BJ (cell line): ENCODE results near the gene IGIP. TPM values are rescaled to one million over a fixed set of nuclear protein-coding genes. Genes with fewer than 3 reads are reported as not detected.

ENCODE experiments used
- CTCF ChIA-PET: fragments of 350-600 bp; formaldehyde crosslinking; extraction: SDS; loops from one replicate; lab custom pipeline; 2021; ENCODE audit warnings: antibody characterized with exemption, inconsistent platforms; lab: Yijun Ruan, JAX
- POLR2A ChIA-PET: fragments of 300-600 bp; sonication (Branson Sonifier 250); formaldehyde crosslinking; extraction: SDS; loops from one replicate; lab custom pipeline; 2021; ENCODE audit warnings: antibody characterized with exemption; lab: Charles Lee
- DNase-seq: peaks from one replicate; pipeline ENCODE4 v3.0.0-alpha.2; 2011; ENCODE audit warnings: low read depth
- H3K27me3 ChIP-seq: 2 replicates; pipeline ENCODE4 v1.6.0; 2011; ENCODE audit warnings: low read length; ENCODE audit not compliant: control insufficient read depth, insufficient read depth
- H3K36me3 ChIP-seq: 2 replicates; pipeline ENCODE4 v1.5.1; 2011; ENCODE audit warnings: low read length; ENCODE audit not compliant: control insufficient read depth, insufficient read depth
- H3K4me3 ChIP-seq: 2 replicates; pipeline ENCODE4 v1.5.1; 2011; ENCODE audit warnings: low read depth, mild to moderate bottlenecking, control low read depth, low read length
- CTCF ChIP-seq: IDR thresholded peaks from 2 replicates; pipeline ENCODE4 v1.5.1; 2011; ENCODE audit warnings: low read depth, mild to moderate bottlenecking, control low read depth, inconsistent platforms, low read length, moderate library complexity; ENCODE audit not compliant: insufficient read depth
- polyA plus RNA-seq: library from polyadenylated mRNA; depleted of rRNA; stranded (reverse); fragments of >200 nt; gene quantifications from 2 replicates; pipeline ENCODE4 v1.2.3, GENCODE V29; 2011

Gene IGIP
- polyA plus RNA-seq, 1 experiment = 1.5 TPM

GRCh38 chr5:140147460-140147859, 21.7 kb downstream of the IGIP start:
- TF ChIP-seq CTCF = no peak
- ChIA-PET POLR2A (no interaction called here), CTCF (interaction anchor here (1.7 to 13.0 kb wide), 5 partner anchors 13 to 73 kb away, joined by 5 to 118 read pairs (median 53); partner anchors contain the start of gene PURA)
- H3K27me3 ChIP-seq = no peaks in the 10 kb centered on the region
- H3K4me3 ChIP-seq = no peak overlapping the region
- DNase-seq = no peak
- no peaks in the 10 kb centered on the region; the same call in 1 of the 2 replicates for H3K36me3 ChIP-seq

GRCh38 chr5:140148508-140148907, 22.8 kb downstream of the IGIP start:
- ChIA-PET CTCF (interaction anchor here (1.5 to 13.0 kb wide), 3 partner anchors 31 to 79 kb away, joined by 3 to 118 read pairs (median 106); partner anchors contain the start of gene PURA), POLR2A (no interaction called here)

GRCh38 chr5:140150201-140150600, 24.5 kb downstream of the IGIP start:
- CTCF ChIA-PET = interaction anchor here (2.1 to 13.0 kb wide), 2 partner anchors 9 to 76 kb away, joined by 7 to 106 read pairs; no protein-coding TSS in a partner anchor
- no peak for DNase-seq

More at GRCh38 chr5:140148508-140148907, 22.8 kb downstream of the IGIP start:
- Histone ChIP-seq H3K27me3 (no peaks in the 10 kb centered on the region), H3K4me3 (no peak overlapping the region), H3K36me3 (no peaks in the 10 kb centered on the region; the same call in 1 of the 2 replicates)
- peak; percentile 18; the same call in 1 of the 2 replicates for TF ChIP-seq CTCF
- no peak for DNase-seq

GRCh38 chr5:140151144-140152021, 25.6 kb downstream of the IGIP start:
- ChIA-PET POLR2A (no interaction called here), CTCF (interaction anchor here (2.1 to 13.0 kb wide), 2 partner anchors 8 to 77 kb away, joined by 7 to 106 read pairs; no protein-coding TSS in a partner anchor)
- no peak for DNase-seq
- H3K36me3 ChIP-seq = no peaks in the 10 kb centered on the region; the same call in 1 of the 2 replicates
- no peaks in the 10 kb centered on the region for H3K27me3 ChIP-seq
- no peak for TF ChIP-seq CTCF
- no peak overlapping the region for H3K4me3 ChIP-seq

More at GRCh38 chr5:140150201-140150600, 24.5 kb downstream of the IGIP start:
- TF ChIP-seq CTCF = no peak
- no peak overlapping the region for H3K4me3 ChIP-seq
- no peaks in the 10 kb centered on the region; the same call in 1 of the 2 replicates for H3K36me3 ChIP-seq
- no peaks in the 10 kb centered on the region for H3K27me3 ChIP-seq
- POLR2A ChIA-PET = no interaction called here
